Neuronal stem cell (in vitro differentiated cells): ENCODE measurements around the gene ZFP57.

Source experiments
- DNase-seq: peaks from one replicate; pipeline ENCODE4 v3.0.0-alpha.2; 2013; ENCODE audit warnings: low spot score
- H2AFZ ChIP-seq: one replicate; pipeline ENCODE4 v1.6.1; 2013; ENCODE audit warnings: mild to moderate bottlenecking, low read length, inconsistent platforms
- H2AK5ac ChIP-seq: 2 replicates; pipeline ENCODE4 v1.6.1; 2013; ENCODE audit warnings: low read depth, mild to moderate bottlenecking, inconsistent platforms, low read length, moderate library complexity, mixed read lengths
- H2BK120ac ChIP-seq: 2 replicates; pipeline ENCODE4 v1.6.1; 2013; ENCODE audit warnings: low read depth, mild to moderate bottlenecking, inconsistent platforms, low read length, moderate library complexity, mixed read lengths
- H2BK12ac ChIP-seq: one replicate; pipeline ENCODE4 v1.6.1; 2013; ENCODE audit warnings: low read length, inconsistent platforms
- H2BK15ac ChIP-seq: 2 replicates; pipeline ENCODE4 v1.6.1; 2013; ENCODE audit warnings: mild to moderate bottlenecking, low read length, inconsistent platforms, mixed read lengths
- H2BK5ac ChIP-seq: one replicate; pipeline ENCODE4 v1.6.1; 2013; ENCODE audit warnings: inconsistent platforms, mild to moderate bottlenecking, low read length, moderate library complexity
- H3K14ac ChIP-seq: one replicate; pipeline ENCODE4 v1.6.1; 2013; ENCODE audit warnings: low read length, inconsistent platforms
- H3K18ac ChIP-seq: 2 replicates; pipeline ENCODE4 v1.6.1; 2013; ENCODE audit warnings: low read length, inconsistent platforms
- H3K23ac ChIP-seq: 2 replicates; pipeline ENCODE4 v1.6.1; 2013; ENCODE audit warnings: low read depth, mild to moderate bottlenecking, mixed read lengths, low read length, inconsistent platforms; ENCODE audit not compliant: poor library complexity
- H3K27ac ChIP-seq: replicated peaks from 3 replicates; pipeline ENCODE4 v1.5.1; 2013; ENCODE audit warnings: low read length, inconsistent platforms
- H3K27me3 ChIP-seq, 3 experiments: 2 replicates each; pipeline ENCODE4 v1.6.1; 2013; ENCODE audit warnings: low read length in 3 of 3, mild to moderate bottlenecking in 2 of 3, inconsistent platforms in 1 of 3, low read depth in 1 of 3, mixed read lengths in 1 of 3, moderate library complexity in 1 of 3; ENCODE audit not compliant: control insufficient read depth in 3 of 3, insufficient read depth in 3 of 3
- H3K36me3 ChIP-seq, 2 donors: replicated peaks in 1 of 2; 2 replicates each; pipeline ENCODE4 v1.6.1; 2013; ENCODE audit warnings: low read length in 2 of 2; ENCODE audit not compliant: control insufficient read depth in 2 of 2, insufficient read depth in 2 of 2
- H3K4ac ChIP-seq: 2 replicates; pipeline ENCODE4 v1.6.1; 2013; ENCODE audit warnings: inconsistent platforms, mild to moderate bottlenecking, low read length, moderate library complexity
- H3K4me1 ChIP-seq, 2 donors: 1 replicate in 1 of 2; 2 replicates in 1 of 2; pipeline ENCODE4 v1.6.1; 2013; ENCODE audit warnings: low read length in 2 of 2, low read depth in 1 of 2; ENCODE audit not compliant: control insufficient read depth in 2 of 2, insufficient read depth in 1 of 2
- H3K4me2 ChIP-seq: one replicate; pipeline ENCODE4 v1.6.1; 2013; ENCODE audit warnings: mild to moderate bottlenecking, low read length, inconsistent platforms; ENCODE audit not compliant: insufficient read depth, poor library complexity, severe bottlenecking
- H3K4me3 ChIP-seq, 2 donors: 2 replicates each; pipeline ENCODE4 v1.5.1; 2013; ENCODE audit warnings: low read length in 2 of 2, mild to moderate bottlenecking in 2 of 2, inconsistent platforms in 1 of 2, moderate library complexity in 1 of 2
- H3K79me1 ChIP-seq: one replicate; pipeline ENCODE4 v1.6.1; 2013; ENCODE audit warnings: low read depth, mild to moderate bottlenecking, inconsistent platforms, low read length, moderate library complexity
- H3K9ac ChIP-seq: one replicate; pipeline ENCODE4 v1.6.1; 2013; ENCODE audit warnings: mild to moderate bottlenecking, low read depth, low read length, inconsistent platforms; ENCODE audit not compliant: poor library complexity
- H3K9me3 ChIP-seq, 2 donors: replicated peaks in 1 of 2; 2 replicates each; pipeline versions ENCODE3 to v1.6.1; 2013; ENCODE audit warnings: low read length in 2 of 2, mild to moderate bottlenecking in 2 of 2, inconsistent platforms in 1 of 2, low read depth in 1 of 2, mixed read lengths in 1 of 2, moderate library complexity in 1 of 2; ENCODE audit not compliant: control insufficient read depth in 2 of 2, insufficient read depth in 1 of 2
- H4K8ac ChIP-seq: one replicate; pipeline ENCODE4 v1.6.1; 2013; ENCODE audit warnings: low read depth, mild to moderate bottlenecking, inconsistent platforms, low read length, moderate library complexity
- H4K91ac ChIP-seq: one replicate; pipeline ENCODE4 v1.6.1; 2013; ENCODE audit warnings: low read length, low read depth, mild to moderate bottlenecking, inconsistent platforms; ENCODE audit not compliant: poor library complexity
- WGBS, 2 donors: extraction: QIAGEN DNeasy Blood & Tissue Kit; methylation state at CpG; one replicate each; pipeline ENCODE4 v1.1.7; 2013; ENCODE audit warnings: missing lambda C conversion rate in 2 of 2, mixed read lengths in 1 of 2; ENCODE audit not compliant: insufficient read length in 2 of 2, insufficient replicate concordance in 1 of 2; ENCODE audit errors: extremely low coverage in 2 of 2; 5-methylcytosine and 5-hydroxymethylcytosine counted together

ZFP57 gene

DNA sequence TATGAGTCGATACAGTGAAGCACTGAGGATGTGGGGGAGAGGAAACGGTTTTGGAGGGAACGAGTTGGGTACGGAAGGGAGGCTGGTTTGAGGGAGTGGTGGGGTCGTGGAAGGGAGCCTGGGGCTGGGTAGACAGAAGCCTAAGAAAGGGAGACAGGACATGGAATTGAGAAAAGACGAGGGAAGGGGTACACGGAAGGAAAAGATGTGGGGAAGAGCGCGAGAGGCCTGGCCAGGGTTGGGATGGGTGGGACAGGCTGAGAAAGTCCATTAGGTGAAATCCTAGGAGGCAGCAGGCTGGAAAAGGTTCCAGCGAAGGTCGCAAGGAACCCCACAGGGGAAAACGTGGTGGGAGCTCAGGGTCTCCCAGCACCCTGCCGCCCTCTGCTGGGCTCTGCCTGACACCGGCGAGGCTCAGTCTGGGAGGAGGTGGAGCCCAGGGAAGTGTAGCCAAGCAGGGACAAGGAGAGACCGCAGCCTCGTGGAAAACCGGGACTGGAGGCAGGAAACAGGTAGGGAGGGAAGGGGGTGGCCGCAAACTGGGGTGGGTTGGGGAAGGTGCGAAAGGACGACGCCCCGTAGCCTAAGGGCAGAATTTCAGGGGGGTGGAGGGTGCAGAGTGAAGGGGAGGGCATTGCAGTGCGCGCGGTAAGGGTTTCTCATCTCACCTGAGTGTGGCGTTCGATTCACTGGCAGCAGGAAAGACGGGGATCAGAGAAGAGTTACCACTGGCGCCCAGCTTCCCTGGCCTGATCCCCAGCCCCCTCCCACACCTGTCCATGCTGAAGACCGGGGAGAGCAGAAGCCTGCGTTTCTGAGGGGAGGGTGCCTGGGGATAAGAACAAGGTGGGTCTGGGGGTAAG is 52.3 kb downstream of the ZFP57 start:
- WGBS, 2 donors = no CpG with 5 or more reads among the region's 32 CpGs
- peaks cover 42 to 59% of the 10 kb centered on the region in 2 donors for H3K4me1 ChIP-seq

DNA sequence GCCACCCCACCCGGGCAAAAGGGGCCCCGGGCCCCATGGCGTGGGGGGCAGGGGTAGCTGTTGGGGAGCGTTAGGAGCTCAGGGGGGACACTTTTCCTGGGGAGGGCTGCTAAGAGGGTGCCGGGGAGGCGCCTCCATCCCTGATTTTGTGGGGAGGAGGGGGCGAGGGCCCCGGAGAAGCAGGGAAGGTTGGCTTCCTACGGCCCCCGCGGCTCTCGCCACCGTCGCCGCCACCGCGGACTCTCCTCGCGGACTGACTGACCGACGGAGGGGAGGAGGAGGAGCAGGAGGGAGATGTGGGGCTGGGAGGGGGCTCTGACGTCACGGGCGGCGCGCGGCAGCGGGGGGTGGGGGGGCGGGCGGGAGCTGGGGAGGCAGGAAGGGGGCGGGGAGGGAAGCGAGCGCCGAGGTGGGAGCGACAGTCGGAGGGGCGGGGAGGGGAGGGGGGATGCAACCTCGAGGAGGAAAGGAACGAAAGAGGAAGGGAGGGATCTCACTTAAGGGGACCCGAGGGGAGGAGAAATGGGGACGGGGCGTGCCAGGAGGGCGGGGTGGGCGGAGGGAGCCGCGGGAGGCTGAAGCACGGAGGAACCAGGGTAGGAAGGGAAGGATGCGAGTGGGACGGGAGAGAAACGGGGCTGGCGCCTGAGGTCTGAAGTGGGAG is 53.1 kb downstream of the ZFP57 start:
- H3K4me3 ChIP-seq = peak overlapping the region; percentile 62 to 94
- H2AFZ ChIP-seq = peak overlapping the region; percentile 83
- H3K4ac ChIP-seq = peak overlapping the region; percentile 20
- H3K79me1 ChIP-seq = peaks cover 8% of the 10 kb centered on the region
- DNase-seq = peak; percentile 86
- H3K9ac ChIP-seq = peak overlapping the region; percentile 97
- no CpG with 5 or more reads among the region's 51 CpGs for WGBS, 2 donors
- no peak overlapping the region for H2BK120ac ChIP-seq
- peak overlapping the region; percentile 77 for H3K4me2 ChIP-seq
- peak overlapping the region; percentile 45 for H2BK15ac ChIP-seq
- peak overlapping the region; percentile 93 for H2BK5ac ChIP-seq
- H3K18ac ChIP-seq = peak overlapping the region; percentile 98
- H3K36me3 ChIP-seq = peaks cover 4 to 14% of the 10 kb centered on the region in 2 donors
- no peaks in the 10 kb centered on the region for H3K9me3 ChIP-seq
- H4K8ac ChIP-seq = no peak overlapping the region
- H2AK5ac ChIP-seq = peak overlapping the region; percentile 98
- H3K14ac ChIP-seq = peak overlapping the region; percentile 77
- peak overlapping the region; percentile 67 for H3K23ac ChIP-seq
- H3K4me1 ChIP-seq = peaks cover 49 to 65% of the 10 kb centered on the region in 2 donors
- no peak overlapping the region for H2BK12ac ChIP-seq
- peak overlapping the region; percentile 88 for H3K27ac ChIP-seq
- no peak overlapping the region for H4K91ac ChIP-seq
- H3K27me3 ChIP-seq = no peaks in the 10 kb centered on the region

More for the DNA sequence above, 52.3 kb downstream of the ZFP57 start:
- Histone ChIP-seq H3K4ac (no peak overlapping the region), H3K79me1 (peaks cover 8% of the 10 kb centered on the region), H2AK5ac (peak overlapping the region; percentile 53), H2BK12ac (no peak overlapping the region), H3K36me3 (peaks cover 2 to 6% of the 10 kb centered on the region in 2 donors), H3K18ac (peak overlapping the region; percentile 98), H4K91ac (no peak overlapping the region), H3K27ac (peak overlapping the region; percentile 88), H2AFZ (peak overlapping the region; percentile 83), H2BK15ac (peak overlapping the region; percentile 45), H2BK5ac (peak overlapping the region; percentile 70), H2BK120ac (no peak overlapping the region), H3K27me3 (no peaks in the 10 kb centered on the region), H3K9me3 (no peaks in the 10 kb centered on the region), H3K4me2 (peak overlapping the region; percentile 63), H3K14ac (no peak overlapping the region), H4K8ac (no peak overlapping the region), H3K4me3 (peak overlapping the region; percentile 62 to 81), H3K23ac (peak overlapping the region; percentile 59), H3K9ac (peak overlapping the region; percentile 88)
- DNase-seq = peak; percentile 78

DNA sequence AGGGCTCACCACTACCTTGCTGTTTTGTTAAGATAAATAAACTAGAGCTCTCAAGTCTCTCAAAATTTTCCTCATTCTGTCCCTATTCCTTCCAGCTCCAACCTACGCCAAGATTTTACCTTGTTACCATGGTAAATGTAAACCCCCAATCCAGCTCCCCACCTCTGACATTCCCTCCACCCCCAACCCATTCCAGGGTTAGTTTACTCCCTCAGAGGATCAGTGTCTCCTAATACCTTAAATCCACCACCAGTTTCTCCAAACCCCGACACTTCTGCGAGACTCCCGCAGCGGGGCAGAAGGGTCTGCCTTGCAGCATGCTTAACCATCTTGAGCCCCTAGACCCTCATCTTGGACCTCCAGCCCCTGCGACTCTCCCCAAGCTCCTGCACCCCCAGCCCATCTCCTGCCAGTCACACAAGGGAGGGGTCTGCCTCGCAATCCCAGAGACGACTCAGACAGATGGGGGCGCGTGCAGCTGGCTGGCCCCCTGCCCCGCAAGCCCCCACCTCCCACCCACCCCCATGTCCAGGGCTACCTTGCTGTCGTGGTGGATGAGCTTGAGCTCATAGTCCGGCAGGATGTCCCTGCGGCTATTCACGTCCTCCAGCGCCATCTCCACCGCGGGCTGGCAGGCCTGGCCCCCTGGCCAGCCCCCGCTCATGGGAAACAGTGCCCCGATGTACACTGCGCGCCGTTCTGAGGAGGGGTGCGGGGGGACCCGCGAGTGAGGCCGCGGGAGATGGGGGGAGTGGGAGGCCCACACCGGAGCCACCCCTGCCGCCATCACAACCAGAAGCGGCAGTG is 53.8 kb downstream of the ZFP57 start:
- Histone ChIP-seq H2BK15ac (no peak overlapping the region), H2BK120ac (no peak overlapping the region), H3K79me1 (peaks cover 8% of the 10 kb centered on the region), H4K8ac (no peak overlapping the region), H3K27ac (peak overlapping the region; percentile 55), H2BK5ac (peak overlapping the region; percentile 93), H3K9me3 (peaks cover 0 to 1% of the 10 kb centered on the region in 2 donors), H2AK5ac (peak overlapping the region; percentile 98), H3K18ac (peak overlapping the region; percentile 98), H3K9ac (peak overlapping the region; percentile 97), H3K27me3 (no peaks in the 10 kb centered on the region), H3K36me3 (peaks cover 6 to 21% of the 10 kb centered on the region in 2 donors), H3K23ac (peak overlapping the region; percentile 67), H4K91ac (no peak overlapping the region), H2BK12ac (no peak overlapping the region), H2AFZ (peak overlapping the region; percentile 75), H3K14ac (peak overlapping the region; percentile 77), H3K4me3 (peak overlapping the region; percentile 62 to 94), H3K4me1 (peaks cover 56 to 72% of the 10 kb centered on the region in 2 donors), H3K4ac (peak overlapping the region; percentile 20), H3K4me2 (peak overlapping the region; percentile 77)
- no CpG with 5 or more reads among the region's 31 CpGs for WGBS, 2 donors
- DNase-seq = no peak
